ENCODE data around the gene KLHL29. TPM values are rescaled to one million over a fixed set of nuclear protein-coding genes. Genes with fewer than 3 reads are reported as not detected.

Gene KLHL29
- total and polyA plus RNA-seq, 2 of the 13 experiments (the other 11 are each of a cell fraction or from before 2014, with no cell fraction given): 0.01 TPM; not detected in 1

- TF ChIP-seq ZNF121 (CRISPR knock-in tag; IDR thresholded peaks at IDR 0.05) (peak; percentile 99), ZNF3 (CRISPR knock-in tag; IDR thresholded peaks at IDR 0.05) (no peak), SMAD1 (CRISPR knock-in tag; IDR thresholded peaks at IDR 0.05; ENCODE audit: borderline replicate concordance, low read depth) (0 out of 2 replicates have a peak, but pooled peaks have one; percentile 28), KLF16 (CRISPR knock-in tag; IDR thresholded peaks at IDR 0.05) (peak in 1 of 2 experiments; percentile 54; a peak in 2 of 4 replicates), MAZ (IDR thresholded peaks at IDR 0.05; ENCODE audit: borderline replicate concordance, low read depth, low read length) (no peak), MAZ (CRISPR knock-in tag; IDR thresholded peaks at IDR 0.05; ENCODE audit: low read depth) (0 out of 2 replicates have a peak, but pooled peaks have one; percentile 6), ZNF652 (CRISPR knock-in tag; IDR thresholded peaks at IDR 0.05; ENCODE audit: borderline replicate concordance, low read depth) (no peak), ZNF605 (CRISPR knock-in tag; IDR thresholded peaks at IDR 0.05) (no peak), CENPBD1 (CRISPR knock-in tag; IDR thresholded peaks at IDR 0.05; ENCODE audit: borderline replicate concordance, low read depth) (no peak), ADNP (CRISPR knock-in tag; IDR thresholded peaks at IDR 0.05) (peak; percentile 31; the same call in 1 of the 2 replicates), ATRX (CRISPR knock-in tag; IDR thresholded peaks at IDR 0.05; ENCODE audit: borderline replicate concordance) (no peak), SP140L (CRISPR knock-in tag; IDR thresholded peaks at IDR 0.05; ENCODE audit: borderline replicate concordance) (0 out of 2 replicates have a peak, but pooled peaks have one; percentile 30), ZNF20 (CRISPR knock-in tag; IDR thresholded peaks at IDR 0.05) (no peak), CAMTA2 (CRISPR knock-in tag; IDR thresholded peaks at IDR 0.05; ENCODE audit: borderline replicate concordance) (no peak), NFYB (CRISPR knock-in tag; IDR thresholded peaks at IDR 0.05) (peak; percentile 74), ZFP62 (CRISPR knock-in tag; IDR thresholded peaks at IDR 0.05) (no peak)
- TF ChIP-seq, protein P1, sequence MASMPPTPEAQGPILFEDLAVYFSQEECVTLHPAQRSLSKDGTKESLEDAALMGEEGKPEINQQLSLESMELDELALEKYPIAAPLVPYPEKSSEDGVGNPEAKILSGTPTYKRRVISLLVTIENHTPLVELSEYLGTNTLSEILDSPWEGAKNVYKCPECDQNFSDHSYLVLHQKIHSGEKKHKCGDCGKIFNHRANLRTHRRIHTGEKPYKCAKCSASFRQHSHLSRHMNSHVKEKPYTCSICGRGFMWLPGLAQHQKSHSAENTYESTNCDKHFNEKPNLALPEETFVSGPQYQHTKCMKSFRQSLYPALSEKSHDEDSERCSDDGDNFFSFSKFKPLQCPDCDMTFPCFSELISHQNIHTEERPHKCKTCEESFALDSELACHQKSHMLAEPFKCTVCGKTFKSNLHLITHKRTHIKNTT (CRISPR knock-in tag; IDR thresholded peaks at IDR 0.05): no peak
- TF ChIP-seq, protein P2, sequence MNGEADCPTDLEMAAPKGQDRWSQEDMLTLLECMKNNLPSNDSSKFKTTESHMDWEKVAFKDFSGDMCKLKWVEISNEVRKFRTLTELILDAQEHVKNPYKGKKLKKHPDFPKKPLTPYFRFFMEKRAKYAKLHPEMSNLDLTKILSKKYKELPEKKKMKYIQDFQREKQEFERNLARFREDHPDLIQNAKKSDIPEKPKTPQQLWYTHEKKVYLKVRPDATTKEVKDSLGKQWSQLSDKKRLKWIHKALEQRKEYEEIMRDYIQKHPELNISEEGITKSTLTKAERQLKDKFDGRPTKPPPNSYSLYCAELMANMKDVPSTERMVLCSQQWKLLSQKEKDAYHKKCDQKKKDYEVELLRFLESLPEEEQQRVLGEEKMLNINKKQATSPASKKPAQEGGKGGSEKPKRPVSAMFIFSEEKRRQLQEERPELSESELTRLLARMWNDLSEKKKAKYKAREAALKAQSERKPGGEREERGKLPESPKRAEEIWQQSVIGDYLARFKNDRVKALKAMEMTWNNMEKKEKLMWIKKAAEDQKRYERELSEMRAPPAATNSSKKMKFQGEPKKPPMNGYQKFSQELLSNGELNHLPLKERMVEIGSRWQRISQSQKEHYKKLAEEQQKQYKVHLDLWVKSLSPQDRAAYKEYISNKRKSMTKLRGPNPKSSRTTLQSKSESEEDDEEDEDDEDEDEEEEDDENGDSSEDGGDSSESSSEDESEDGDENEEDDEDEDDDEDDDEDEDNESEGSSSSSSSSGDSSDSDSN (CRISPR knock-in tag; IDR thresholded peaks at IDR 0.05): peak; percentile 64
- TF ChIP-seq, protein P3, sequence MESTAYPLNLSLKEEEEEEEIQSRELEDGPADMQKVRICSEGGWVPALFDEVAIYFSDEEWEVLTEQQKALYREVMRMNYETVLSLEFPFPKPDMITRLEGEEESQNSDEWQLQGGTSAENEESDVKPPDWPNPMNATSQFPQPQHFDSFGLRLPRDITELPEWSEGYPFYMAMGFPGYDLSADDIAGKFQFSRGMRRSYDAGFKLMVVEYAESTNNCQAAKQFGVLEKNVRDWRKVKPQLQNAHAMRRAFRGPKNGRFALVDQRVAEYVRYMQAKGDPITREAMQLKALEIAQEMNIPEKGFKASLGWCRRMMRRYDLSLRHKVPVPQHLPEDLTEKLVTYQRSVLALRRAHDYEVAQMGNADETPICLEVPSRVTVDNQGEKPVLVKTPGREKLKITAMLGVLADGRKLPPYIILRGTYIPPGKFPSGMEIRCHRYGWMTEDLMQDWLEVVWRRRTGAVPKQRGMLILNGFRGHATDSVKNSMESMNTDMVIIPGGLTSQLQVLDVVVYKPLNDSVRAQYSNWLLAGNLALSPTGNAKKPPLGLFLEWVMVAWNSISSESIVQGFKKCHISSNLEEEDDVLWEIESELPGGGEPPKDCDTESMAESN (CRISPR knock-in tag; conservative IDR thresholded peaks at IDR 0.05): no peak
These were observed 273.5 kb downstream of the KLHL29 start (continued) for GRCh38 chr2:23658466-23658942.

All from HepG2 (cell line).